GM12878 (cell line): ENCODE results near the gene CYP8B1. TPM values are rescaled to one million over a fixed set of nuclear protein-coding genes. Genes with fewer than 3 reads are reported as not detected.

Experiments used
- ATAC-seq: fragments of 200-7000 bp; cut with Tn5 transposase; 3 replicates; pipeline ENCODE4 v1.9.1; 2020; ENCODE audit warnings: mild to moderate bottlenecking, moderate library complexity
- BruUV-seq: library from RNA; stranded (reverse); fragments of 400-500 nt; replicated peaks from 2 replicates; lab custom pipeline; 2021; lab: Mats Ljungman, UMichigan
- CTCF ChIA-PET: fragments of 300-600 bp; sonication (Branson Sonifier 250); formaldehyde crosslinking; extraction: SDS; loops from one replicate; lab custom pipeline; 2021; ENCODE audit warnings: inconsistent platforms; lab: Yijun Ruan, JAX
- POLR2A ChIA-PET: fragments of 350-600 bp; formaldehyde crosslinking; extraction: SDS; loops from one replicate; lab custom pipeline; 2021; ENCODE audit warnings: inconsistent platforms; lab: Charles Lee
- RAD21 ChIA-PET: fragments of 300-600 bp; sonication (Branson Sonifier 250); formaldehyde crosslinking; loops from one replicate; lab custom pipeline; 2023; ENCODE audit warnings: antibody characterized with exemption; ENCODE audit not compliant: unreplicated experiment; lab: Charles Lee
- SMC1A ChIA-PET: fragments of 300-600 bp; sonication (Branson Sonifier 250); formaldehyde crosslinking; loops from one replicate; lab custom pipeline; 2023; ENCODE audit not compliant: unreplicated experiment, uncharacterized antibody; lab: Charles Lee
- DNase-seq: peaks from one replicate; pipeline ENCODE4 v3.0.0-alpha.2; 2011; ENCODE audit warnings: low read depth, low spot score
- FAIRE-seq: peaks from 3 replicates; lab custom pipeline; 2011; peaks lifted over from hg19 to GRCh38; lab: Jason Lieb, UNC
- H2AFZ ChIP-seq: 2 replicates; pipeline ENCODE4 v1.6.0; 2011; ENCODE audit warnings: low read depth, low read length, control low read depth; ENCODE audit not compliant: control insufficient read depth
- H3K27ac ChIP-seq: 2 replicates; pipeline ENCODE4 v1.5.1; 2011; ENCODE audit warnings: control low read depth; ENCODE audit not compliant: control insufficient read depth, insufficient read depth
- H3K27me3 ChIP-seq, 2 experiments: replicated peaks in 1 of 2; 2 replicates each; pipeline versions ENCODE4 v1.6.0 to v1.6.1; 2011; ENCODE audit warnings: low read length in 1 of 2; ENCODE audit not compliant: control insufficient read depth in 2 of 2, insufficient read depth in 2 of 2
- H3K36me3 ChIP-seq, 2 experiments: 2 replicates each; pipeline ENCODE4 v1.5.1; 2011; ENCODE audit warnings: low read length in 1 of 2; ENCODE audit not compliant: control insufficient read depth in 2 of 2, insufficient read depth in 2 of 2
- H3K4me1 ChIP-seq: 2 replicates; pipeline ENCODE4 v1.6.1; 2011; ENCODE audit warnings: mild to moderate bottlenecking, low read length, moderate library complexity, mixed read lengths; ENCODE audit not compliant: control insufficient read depth, insufficient read depth
- H3K4me2 ChIP-seq: 2 replicates; pipeline ENCODE4 v1.6.0; 2011; ENCODE audit warnings: control low read depth; ENCODE audit not compliant: control insufficient read depth, insufficient read depth
- H3K4me3 ChIP-seq: fragments of 200-600 bp; sonication (generic); 2 replicates; pipeline ENCODE4 v1.5.1; 2016
- H3K79me2 ChIP-seq: 2 replicates; pipeline ENCODE4 v1.6.0; 2011; ENCODE audit warnings: low read length; ENCODE audit not compliant: control insufficient read depth, insufficient read depth
- H3K9ac ChIP-seq: 2 replicates; pipeline ENCODE4 v1.8.0; 2011; ENCODE audit warnings: low read length, control low read depth, mixed read lengths; ENCODE audit not compliant: control insufficient read depth, insufficient read depth
- H3K9me3 ChIP-seq: replicated peaks from 3 replicates; pipeline ENCODE4 v1.5.1; 2011; ENCODE audit warnings: mild to moderate bottlenecking, low read length; ENCODE audit not compliant: control insufficient read depth, insufficient read depth
- H4K20me1 ChIP-seq: 2 replicates; pipeline ENCODE4 v1.6.0; 2011; ENCODE audit not compliant: control insufficient read depth, insufficient read depth
- ASH2L ChIP-seq: fragments of 300-600, 200-600 bp; sonication (generic); IDR thresholded peaks from 2 replicates; pipeline ENCODE4 v1.6.1; 2017; ENCODE audit warnings: low read depth, mild to moderate bottlenecking, borderline replicate concordance
- CHD4 ChIP-seq: fragments of 200-600 bp; sonication (generic); IDR thresholded peaks from 2 replicates; pipeline ENCODE4 v1.6.1; 2016; ENCODE audit warnings: mild to moderate bottlenecking
- ESRRA ChIP-seq: IDR thresholded peaks from 2 replicates; pipeline ENCODE4 v1.6.1; 2012; ENCODE audit warnings: mild to moderate bottlenecking, low read length, improper control_type of control experiment
- JUNB ChIP-seq: IDR thresholded peaks from 2 replicates; pipeline ENCODE4 v1.6.1; 2016; ENCODE audit warnings: antibody characterized with exemption, mild to moderate bottlenecking
- NFYB ChIP-seq: IDR thresholded peaks from 2 replicates; pipeline ENCODE4 v1.6.1; 2011; ENCODE audit warnings: low read depth, mild to moderate bottlenecking, low read length, improper control_type of control experiment, moderate library complexity; ENCODE audit not compliant: insufficient read depth
- RB1 ChIP-seq: fragments of 450-650 bp; formaldehyde crosslinking; IDR thresholded peaks from 2 replicates; pipeline ENCODE4 v1.6.1; 2017; ENCODE audit warnings: mild to moderate bottlenecking, borderline replicate concordance
- SMAD1 ChIP-seq: fragments of 450-650 bp; IDR thresholded peaks from 2 replicates; pipeline ENCODE4 v1.6.1; 2018; ENCODE audit warnings: mild to moderate bottlenecking, low read depth; ENCODE audit not compliant: partially characterized antibody
- SREBF2 ChIP-seq: IDR thresholded peaks from 2 replicates; pipeline ENCODE4 v1.6.1; 2012; ENCODE audit warnings: mild to moderate bottlenecking, low read length
- TARDBP ChIP-seq: IDR thresholded peaks from 2 replicates; pipeline ENCODE4 v1.6.1; 2016; ENCODE audit warnings: borderline replicate concordance
- ZNF207 ChIP-seq: fragments of 450-650 bp; IDR thresholded peaks from 2 replicates; pipeline ENCODE4 v1.6.1; 2014; ENCODE audit warnings: antibody characterized with exemption, mild to moderate bottlenecking, borderline replicate concordance
- WGBS: methylation state at CpG from one replicate; pipeline ENCODE4 v1.1.6; 2016; ENCODE audit warnings: low lambda C conversion rate; ENCODE audit not compliant: insufficient replicate concordance, insufficient coverage; ENCODE audit errors: missing lambda C conversion rate; 5-methylcytosine and 5-hydroxymethylcytosine counted together
- in situ Hi-C: fragments of 300-500 bp; cut with MboI; formaldehyde crosslinking; loops from 9 replicates; pipeline ENCODE4 v1.14.3; 2018; ENCODE audit warnings: mixed read lengths
- intact Hi-C: fragments of 100-400 bp; cut with micrococcal nuclease; formaldehyde crosslinking; loops from one replicate; pipeline ENCODE4 v1.14.2; 2022; ENCODE audit not compliant: unreplicated experiment
- polyA plus RNA-seq, 11 experiments: library from polyadenylated mRNA; depleted of rRNA in 4 of 11; unstranded in 6 of 11; stranded (reverse) in 5 of 11; fragments of >200 nt; fragmentation: Nextera tagmentation in 4 of 11; fragmentation: Illumina TruSeq in 1 of 11; extraction: Ambion mirVana in 4 of 11; extraction: Trizol in 1 of 11; gene quantifications; 1 replicate in 1 of 11; 2 replicates in 10 of 11; pipeline versions ENCODE4 v1.2.1 to v1.2.3, GENCODE V29; 2011 to 2016; ENCODE audit warnings: inconsistent platforms in 2 of 11, missing spikeins in 2 of 11, low read depth in 1 of 11
- total RNA-seq, 4 experiments: library from RNA; depleted of rRNA in 3 of 4; stranded (reverse); fragments of >200 nt in 3 of 4; fragmentation: Illumina TruSeq in 1 of 4; extraction: Trizol in 1 of 4; gene quantifications; 2 replicates each; pipeline versions ENCODE4 v1.2.1 to v1.2.3, GENCODE V29; 2013 to 2021
- TF ChIP-seq, protein P1 (sequence below), 3 experiments: IDR thresholded peaks in 2 of 3; conservative IDR thresholded peaks in 1 of 3; 2 replicates each; pipeline ENCODE4 v1.5.1; 2011; ENCODE audit warnings: low read depth in 3 of 3, low read length in 3 of 3, mild to moderate bottlenecking in 3 of 3, control low read depth in 2 of 3, moderate library complexity in 2 of 3, inconsistent platforms in 1 of 3, mixed read lengths in 1 of 3; ENCODE audit not compliant: control insufficient read depth in 2 of 3, insufficient read depth in 1 of 3; ENCODE audit errors: extremely low read depth in 1 of 3
- TF ChIP-seq, protein P2 (sequence below): fragments of 450-650 bp; IDR thresholded peaks from 2 replicates; pipeline ENCODE4 v1.6.1; 2017; ENCODE audit warnings: low read depth, mild to moderate bottlenecking, moderate library complexity
- TF ChIP-seq, protein P3 (sequence below): fragments of 450-650 bp; formaldehyde crosslinking; IDR thresholded peaks from 2 replicates; pipeline ENCODE4 v1.4.0; 2020; ENCODE audit warnings: mild to moderate bottlenecking, moderate library complexity

CYP8B1 gene
- total and polyA plus RNA-seq, 10 of the 15 experiments (the other 5 are each of a cell fraction or from before 2014, with no cell fraction given), result 0.08 TPM; not detected in 9

DNA sequence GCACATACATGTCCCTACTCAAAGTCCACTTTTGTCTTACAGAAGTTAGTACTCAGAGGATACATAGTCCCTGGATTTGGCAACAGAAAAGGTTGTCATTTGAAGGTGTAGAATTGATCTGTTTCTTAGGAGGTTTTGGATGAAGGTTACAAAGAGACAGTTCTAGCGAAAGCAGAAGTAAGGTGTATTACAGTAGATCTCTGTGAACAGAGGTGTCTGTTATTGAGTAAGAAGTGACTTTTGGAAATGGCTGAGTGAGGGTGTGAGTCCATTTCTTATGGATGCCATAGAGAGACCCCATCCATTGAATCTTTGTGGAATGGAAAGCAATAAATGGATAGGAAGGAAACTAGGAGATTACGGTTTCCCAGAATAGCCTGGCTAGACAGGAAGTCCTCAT lies 35.9 kb upstream of the CYP8B1 start (continued):
- TF ChIP-seq ESRRA, result no peak
- no peak for TF ChIP-seq SREBF2

DNA sequence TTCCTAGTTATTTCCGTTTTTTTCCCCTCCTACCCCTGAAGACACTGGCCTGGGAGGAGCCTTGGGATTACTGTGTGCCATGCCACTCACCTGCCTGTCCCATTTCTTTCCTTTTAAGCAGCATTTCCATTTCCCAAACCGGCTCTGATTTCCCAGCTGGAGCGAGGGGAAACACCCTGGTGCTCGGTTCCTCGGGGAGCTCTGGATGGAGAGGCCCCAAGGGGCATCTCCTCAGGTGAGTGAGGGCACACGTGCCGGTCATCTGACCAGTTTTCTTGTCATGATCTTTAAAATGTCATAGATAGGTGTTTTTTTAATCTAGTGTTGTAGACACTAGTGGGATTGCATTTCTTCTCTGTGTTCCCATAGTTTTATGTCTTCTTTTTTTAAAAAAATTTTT lies 33.0 kb upstream of the CYP8B1 start:
- Histone ChIP-seq H3K27me3 (peaks cover 5 to 10% of the 10 kb centered on the region in 2 experiments), H3K4me2 (no peak overlapping the region), H3K9ac (no peak overlapping the region), H2AFZ (no peak overlapping the region), H3K27ac (no peak overlapping the region), H3K4me3 (no peak overlapping the region), H3K79me2 (no peaks in the 10 kb centered on the region), H3K4me1 (no peaks in the 10 kb centered on the region), H3K9me3 (no peaks in the 10 kb centered on the region; the same call in 2 of the 3 replicates), H4K20me1 (no peaks in the 10 kb centered on the region), H3K36me3 (no peaks in the 10 kb centered on the region)
- ChIA-PET POLR2A (no interaction called here), RAD21 (no interaction called here), CTCF (no interaction called here), SMC1A (no interaction called here)
- intact Hi-C loops (no loop called here), in situ Hi-C loops (no loop called here)
- TF ChIP-seq JUNB (no peak), TARDBP (no peak), ASH2L (no peak), RB1 (no peak), CHD4 (no peak), SMAD1 (no peak), ZNF207 (no peak), NFYB (no peak)
- TF ChIP-seq, protein P1, sequence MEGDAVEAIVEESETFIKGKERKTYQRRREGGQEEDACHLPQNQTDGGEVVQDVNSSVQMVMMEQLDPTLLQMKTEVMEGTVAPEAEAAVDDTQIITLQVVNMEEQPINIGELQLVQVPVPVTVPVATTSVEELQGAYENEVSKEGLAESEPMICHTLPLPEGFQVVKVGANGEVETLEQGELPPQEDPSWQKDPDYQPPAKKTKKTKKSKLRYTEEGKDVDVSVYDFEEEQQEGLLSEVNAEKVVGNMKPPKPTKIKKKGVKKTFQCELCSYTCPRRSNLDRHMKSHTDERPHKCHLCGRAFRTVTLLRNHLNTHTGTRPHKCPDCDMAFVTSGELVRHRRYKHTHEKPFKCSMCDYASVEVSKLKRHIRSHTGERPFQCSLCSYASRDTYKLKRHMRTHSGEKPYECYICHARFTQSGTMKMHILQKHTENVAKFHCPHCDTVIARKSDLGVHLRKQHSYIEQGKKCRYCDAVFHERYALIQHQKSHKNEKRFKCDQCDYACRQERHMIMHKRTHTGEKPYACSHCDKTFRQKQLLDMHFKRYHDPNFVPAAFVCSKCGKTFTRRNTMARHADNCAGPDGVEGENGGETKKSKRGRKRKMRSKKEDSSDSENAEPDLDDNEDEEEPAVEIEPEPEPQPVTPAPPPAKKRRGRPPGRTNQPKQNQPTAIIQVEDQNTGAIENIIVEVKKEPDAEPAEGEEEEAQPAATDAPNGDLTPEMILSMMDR (IDR thresholded peaks at IDR 0.05 in 2 of 3, conservative IDR thresholded peaks at IDR 0.05 in 1 of 3; ENCODE audit: control insufficient read depth in 2 of 3, extremely low read depth in 1 of 3, insufficient read depth in 1 of 3, low read depth in 3 of 3, low read length in 3 of 3), result no peak
- TF ChIP-seq, protein P2, sequence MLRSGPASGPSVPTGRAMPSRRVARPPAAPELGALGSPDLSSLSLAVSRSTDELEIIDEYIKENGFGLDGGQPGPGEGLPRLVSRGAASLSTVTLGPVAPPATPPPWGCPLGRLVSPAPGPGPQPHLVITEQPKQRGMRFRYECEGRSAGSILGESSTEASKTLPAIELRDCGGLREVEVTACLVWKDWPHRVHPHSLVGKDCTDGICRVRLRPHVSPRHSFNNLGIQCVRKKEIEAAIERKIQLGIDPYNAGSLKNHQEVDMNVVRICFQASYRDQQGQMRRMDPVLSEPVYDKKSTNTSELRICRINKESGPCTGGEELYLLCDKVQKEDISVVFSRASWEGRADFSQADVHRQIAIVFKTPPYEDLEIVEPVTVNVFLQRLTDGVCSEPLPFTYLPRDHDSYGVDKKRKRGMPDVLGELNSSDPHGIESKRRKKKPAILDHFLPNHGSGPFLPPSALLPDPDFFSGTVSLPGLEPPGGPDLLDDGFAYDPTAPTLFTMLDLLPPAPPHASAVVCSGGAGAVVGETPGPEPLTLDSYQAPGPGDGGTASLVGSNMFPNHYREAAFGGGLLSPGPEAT, result no peak
- TF ChIP-seq, protein P3, sequence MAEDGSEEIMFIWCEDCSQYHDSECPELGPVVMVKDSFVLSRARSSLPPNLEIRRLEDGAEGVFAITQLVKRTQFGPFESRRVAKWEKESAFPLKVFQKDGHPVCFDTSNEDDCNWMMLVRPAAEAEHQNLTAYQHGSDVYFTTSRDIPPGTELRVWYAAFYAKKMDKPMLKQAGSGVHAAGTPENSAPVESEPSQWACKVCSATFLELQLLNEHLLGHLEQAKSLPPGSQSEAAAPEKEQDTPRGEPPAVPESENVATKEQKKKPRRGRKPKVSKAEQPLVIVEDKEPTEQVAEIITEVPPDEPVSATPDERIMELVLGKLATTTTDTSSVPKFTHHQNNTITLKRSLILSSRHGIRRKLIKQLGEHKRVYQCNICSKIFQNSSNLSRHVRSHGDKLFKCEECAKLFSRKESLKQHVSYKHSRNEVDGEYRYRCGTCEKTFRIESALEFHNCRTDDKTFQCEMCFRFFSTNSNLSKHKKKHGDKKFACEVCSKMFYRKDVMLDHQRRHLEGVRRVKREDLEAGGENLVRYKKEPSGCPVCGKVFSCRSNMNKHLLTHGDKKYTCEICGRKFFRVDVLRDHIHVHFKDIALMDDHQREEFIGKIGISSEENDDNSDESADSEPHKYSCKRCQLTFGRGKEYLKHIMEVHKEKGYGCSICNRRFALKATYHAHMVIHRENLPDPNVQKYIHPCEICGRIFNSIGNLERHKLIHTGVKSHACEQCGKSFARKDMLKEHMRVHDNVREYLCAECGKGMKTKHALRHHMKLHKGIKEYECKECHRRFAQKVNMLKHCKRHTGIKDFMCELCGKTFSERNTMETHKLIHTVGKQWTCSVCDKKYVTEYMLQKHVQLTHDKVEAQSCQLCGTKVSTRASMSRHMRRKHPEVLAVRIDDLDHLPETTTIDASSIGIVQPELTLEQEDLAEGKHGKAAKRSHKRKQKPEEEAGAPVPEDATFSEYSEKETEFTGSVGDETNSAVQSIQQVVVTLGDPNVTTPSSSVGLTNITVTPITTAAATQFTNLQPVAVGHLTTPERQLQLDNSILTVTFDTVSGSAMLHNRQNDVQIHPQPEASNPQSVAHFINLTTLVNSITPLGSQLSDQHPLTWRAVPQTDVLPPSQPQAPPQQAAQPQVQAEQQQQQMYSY (CRISPR knock-in tag), result no peak
- no TSS peak for BruUV-seq
- DNase-seq, result no peak
- 22% methylated on average over 7 of the region's 7 CpGs for WGBS
- FAIRE-seq, result no peak
- no peak for ATAC-seq
